Keratinocyte (primary cell): Measurements from ENCODE around the gene PGA3.

Source experiments
- EZH2 ChIP-seq: IDR thresholded peaks from one replicate; pipeline ENCODE4 v1.6.1; 2012; ENCODE audit warnings: inconsistent platforms, mild to moderate bottlenecking, low read length, moderate library complexity
- TF ChIP-seq, protein P1 (sequence below), 3 experiments: IDR thresholded peaks in 1 of 3; conservative IDR thresholded peaks in 1 of 3; optimal IDR thresholded peaks in 1 of 3; 2 replicates in 2 of 3; 3 replicates in 1 of 3; pipeline versions ENCODE3 to v1.5.1; 2011; ENCODE audit warnings: low read length in 3 of 3, mild to moderate bottlenecking in 3 of 3, moderate library complexity in 2 of 3, control low read depth in 1 of 3, inconsistent platforms in 1 of 3; ENCODE audit not compliant: insufficient read depth in 2 of 3; ENCODE audit errors: extremely low read depth in 1 of 3

DNA sequence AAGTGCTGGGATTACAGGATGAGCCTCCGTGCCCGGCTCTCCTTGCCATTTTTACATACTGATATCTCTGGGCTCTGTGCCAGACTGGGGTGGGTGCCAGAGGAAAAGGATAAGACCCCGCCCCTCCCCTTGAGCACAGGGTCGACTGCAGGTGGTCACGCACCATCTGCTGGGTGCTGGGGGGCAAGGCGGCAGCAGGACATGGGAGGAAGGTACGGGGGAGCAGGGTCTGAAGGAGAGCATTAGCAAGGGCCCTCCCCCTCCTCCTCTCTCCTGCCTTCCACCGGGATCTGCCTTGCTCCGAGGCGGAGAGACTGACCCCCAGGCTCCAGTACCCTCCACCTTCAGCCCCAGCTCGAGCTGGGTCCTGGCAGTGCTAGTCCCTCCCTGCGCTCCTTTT, 9.7 kb upstream of the PGA3 start:
- no peak for TF ChIP-seq EZH2
- TF ChIP-seq, protein P1, sequence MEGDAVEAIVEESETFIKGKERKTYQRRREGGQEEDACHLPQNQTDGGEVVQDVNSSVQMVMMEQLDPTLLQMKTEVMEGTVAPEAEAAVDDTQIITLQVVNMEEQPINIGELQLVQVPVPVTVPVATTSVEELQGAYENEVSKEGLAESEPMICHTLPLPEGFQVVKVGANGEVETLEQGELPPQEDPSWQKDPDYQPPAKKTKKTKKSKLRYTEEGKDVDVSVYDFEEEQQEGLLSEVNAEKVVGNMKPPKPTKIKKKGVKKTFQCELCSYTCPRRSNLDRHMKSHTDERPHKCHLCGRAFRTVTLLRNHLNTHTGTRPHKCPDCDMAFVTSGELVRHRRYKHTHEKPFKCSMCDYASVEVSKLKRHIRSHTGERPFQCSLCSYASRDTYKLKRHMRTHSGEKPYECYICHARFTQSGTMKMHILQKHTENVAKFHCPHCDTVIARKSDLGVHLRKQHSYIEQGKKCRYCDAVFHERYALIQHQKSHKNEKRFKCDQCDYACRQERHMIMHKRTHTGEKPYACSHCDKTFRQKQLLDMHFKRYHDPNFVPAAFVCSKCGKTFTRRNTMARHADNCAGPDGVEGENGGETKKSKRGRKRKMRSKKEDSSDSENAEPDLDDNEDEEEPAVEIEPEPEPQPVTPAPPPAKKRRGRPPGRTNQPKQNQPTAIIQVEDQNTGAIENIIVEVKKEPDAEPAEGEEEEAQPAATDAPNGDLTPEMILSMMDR (optimal IDR thresholded peaks at IDR 0.05 in 1 of 3, IDR thresholded peaks at IDR 0.05 in 1 of 3, conservative IDR thresholded peaks at IDR 0.05 in 1 of 3; ENCODE audit: extremely low read depth in 1 of 3, insufficient read depth in 2 of 3, low read length in 3 of 3) = no peak
